ENCODE data around the gene MTX1.
"Not testable (repeated sequence)": the region's sequence is repeated elsewhere in the genome, so short reads cannot be mapped to it uniquely, and the experiment has no call there.

DNA sequence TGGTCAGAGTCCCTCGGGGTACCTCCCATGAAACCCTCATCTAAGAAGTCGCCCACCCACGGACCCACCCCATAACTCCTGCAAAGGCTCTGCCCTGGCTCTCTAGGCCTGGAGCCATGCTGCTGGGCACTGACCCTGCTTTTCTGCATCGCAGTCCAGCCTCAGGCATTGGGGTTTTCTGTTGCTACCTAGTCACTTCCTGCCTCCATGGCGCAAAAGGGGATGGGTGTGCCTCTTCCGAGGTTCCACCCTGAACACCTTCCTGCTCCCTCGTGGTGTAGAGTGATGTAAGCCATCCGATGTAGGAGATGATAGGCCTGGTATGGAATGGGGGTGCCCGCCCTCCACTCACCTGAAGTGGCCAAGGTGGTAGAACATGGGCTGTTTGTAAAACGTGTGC lies 6.2 kb downstream of the MTX1 start:
- TF ChIP-seq, protein P1, sequence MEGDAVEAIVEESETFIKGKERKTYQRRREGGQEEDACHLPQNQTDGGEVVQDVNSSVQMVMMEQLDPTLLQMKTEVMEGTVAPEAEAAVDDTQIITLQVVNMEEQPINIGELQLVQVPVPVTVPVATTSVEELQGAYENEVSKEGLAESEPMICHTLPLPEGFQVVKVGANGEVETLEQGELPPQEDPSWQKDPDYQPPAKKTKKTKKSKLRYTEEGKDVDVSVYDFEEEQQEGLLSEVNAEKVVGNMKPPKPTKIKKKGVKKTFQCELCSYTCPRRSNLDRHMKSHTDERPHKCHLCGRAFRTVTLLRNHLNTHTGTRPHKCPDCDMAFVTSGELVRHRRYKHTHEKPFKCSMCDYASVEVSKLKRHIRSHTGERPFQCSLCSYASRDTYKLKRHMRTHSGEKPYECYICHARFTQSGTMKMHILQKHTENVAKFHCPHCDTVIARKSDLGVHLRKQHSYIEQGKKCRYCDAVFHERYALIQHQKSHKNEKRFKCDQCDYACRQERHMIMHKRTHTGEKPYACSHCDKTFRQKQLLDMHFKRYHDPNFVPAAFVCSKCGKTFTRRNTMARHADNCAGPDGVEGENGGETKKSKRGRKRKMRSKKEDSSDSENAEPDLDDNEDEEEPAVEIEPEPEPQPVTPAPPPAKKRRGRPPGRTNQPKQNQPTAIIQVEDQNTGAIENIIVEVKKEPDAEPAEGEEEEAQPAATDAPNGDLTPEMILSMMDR (IDR thresholded peaks at IDR 0.05; ENCODE audit: low read depth, low read length, poor library complexity, severe bottlenecking): not testable (repeated sequence)
- not testable (repeated sequence) for TF ChIP-seq EZH2phosphoT487 (IDR thresholded peaks at IDR 0.05; ENCODE audit: borderline replicate concordance, low read length)

All from DOHH2 (cell line).